ENCODE results near the gene CELSR1. TPM values are rescaled to one million over a fixed set of nuclear protein-coding genes. Genes with fewer than 3 reads are reported as not detected.

Gene CELSR1
- total RNA-seq, 1 donor: 1.1 TPM

GRCh38 chr22:46578251-46578823 lies 40.9 kb upstream of the CELSR1 start:
- no peak for TF ChIP-seq CTCF (IDR thresholded peaks at IDR 0.05; ENCODE audit: insufficient read depth, low read length)
- peak overlapping the region; percentile 81 for H3K4me3 ChIP-seq (ENCODE audit: low read depth, low read length)
- DNase-seq (ENCODE audit: low read depth): no peak

- H3K4me3 ChIP-seq (ENCODE audit: low read depth, low read length): peak overlapping the region; percentile 81
- DNase-seq (ENCODE audit: low read depth): no peak
- no peak for TF ChIP-seq CTCF (IDR thresholded peaks at IDR 0.05; ENCODE audit: insufficient read depth, low read length)
Observed at GRCh38 chr22:46577368-46578249, 40.2 kb upstream of the CELSR1 start.

GRCh38 chr22:46576556-46577367 lies 39.3 kb upstream of the CELSR1 start:
- peak; percentile 26 for DNase-seq (ENCODE audit: low read depth)
- H3K4me3 ChIP-seq (ENCODE audit: low read depth, low read length): peak overlapping the region; percentile 81
- no peak for TF ChIP-seq CTCF (IDR thresholded peaks at IDR 0.05; ENCODE audit: insufficient read depth, low read length)

- TF ChIP-seq CTCF (IDR thresholded peaks at IDR 0.05; ENCODE audit: insufficient read depth, low read length): no peak
- H3K4me3 ChIP-seq (ENCODE audit: low read depth, low read length): peak overlapping the region; percentile 66
- no peak for DNase-seq (ENCODE audit: low read depth)
Observed at GRCh38 chr22:46575911-46576555, 38.6 kb upstream of the CELSR1 start.

- DNase-seq (ENCODE audit: low read depth): no peak
- no peak for TF ChIP-seq CTCF (IDR thresholded peaks at IDR 0.05; ENCODE audit: insufficient read depth, low read length)
- no peak overlapping the region for H3K4me3 ChIP-seq (ENCODE audit: low read depth, low read length)
Observed at GRCh38 chr22:46574993-46575910, 37.8 kb upstream of the CELSR1 start.
